ENCODE measurements around the gene CD37.

Gene CD37

GRCh38 chr19:49374665-49375434, 39.6 kb downstream of the CD37 start:
- Histone ChIP-seq H3K27ac (no peak overlapping the region), H3K9me3 (no peaks in the 10 kb centered on the region), H3K4me1 (ENCODE audit: control insufficient read depth in 1 of 2, insufficient read depth in 1 of 2, low read depth in 1 of 2, low read length in 1 of 2) (no peaks in the 10 kb centered on the region), H3K4me3 (ENCODE audit: low read depth in 1 of 2, low read length in 1 of 2) (no peak overlapping the region), H3K36me3 (no peaks in the 10 kb centered on the region), H3K27me3 (no peaks in the 10 kb centered on the region)
- TF ChIP-seq CTCF (IDR thresholded peaks at IDR 0.05): no peak

DNA sequence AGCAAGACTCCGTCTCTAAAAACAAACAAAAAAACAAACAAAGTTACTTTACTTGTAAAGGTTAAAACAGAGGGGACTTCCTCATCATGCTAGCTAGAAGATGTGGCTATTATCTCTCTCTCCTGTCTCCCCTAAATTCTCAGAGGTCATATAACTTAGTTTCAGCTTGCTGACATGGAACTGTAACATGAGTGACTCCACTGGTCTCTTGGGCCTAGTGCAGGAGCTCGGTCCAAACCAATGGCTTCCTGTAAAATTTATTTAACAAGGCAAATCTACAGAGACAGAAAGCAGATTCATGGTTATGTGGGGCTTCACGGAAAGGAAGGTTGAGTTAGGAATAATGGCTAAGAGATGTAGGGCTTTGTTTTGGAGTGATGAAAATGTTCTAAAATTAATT, 43.3 kb downstream of the CD37 start:
- Histone ChIP-seq H3K4me3 (ENCODE audit: low read depth in 1 of 2, low read length in 1 of 2) (no peak overlapping the region), H3K9me3 (no peaks in the 10 kb centered on the region), H3K36me3 (no peaks in the 10 kb centered on the region), H3K27ac (no peak overlapping the region), H3K4me1 (ENCODE audit: control insufficient read depth in 1 of 2, insufficient read depth in 1 of 2, low read depth in 1 of 2, low read length in 1 of 2) (no peaks in the 10 kb centered on the region), H3K27me3 (no peaks in the 10 kb centered on the region)
- TF ChIP-seq CTCF (IDR thresholded peaks at IDR 0.05): no peak

GRCh38 chr19:49380391-49380790, 45.2 kb downstream of the CD37 start:
- Histone ChIP-seq H3K27ac (no peak overlapping the region), H3K36me3 (no peaks in the 10 kb centered on the region), H3K27me3 (no peaks in the 10 kb centered on the region), H3K9me3 (no peaks in the 10 kb centered on the region), H3K4me1 (ENCODE audit: control insufficient read depth in 1 of 2, insufficient read depth in 1 of 2, low read depth in 1 of 2, low read length in 1 of 2) (no peaks in the 10 kb centered on the region), H3K4me3 (ENCODE audit: low read depth in 1 of 2, low read length in 1 of 2) (no peak overlapping the region)
- no peak for TF ChIP-seq CTCF (IDR thresholded peaks at IDR 0.05)

DNA sequence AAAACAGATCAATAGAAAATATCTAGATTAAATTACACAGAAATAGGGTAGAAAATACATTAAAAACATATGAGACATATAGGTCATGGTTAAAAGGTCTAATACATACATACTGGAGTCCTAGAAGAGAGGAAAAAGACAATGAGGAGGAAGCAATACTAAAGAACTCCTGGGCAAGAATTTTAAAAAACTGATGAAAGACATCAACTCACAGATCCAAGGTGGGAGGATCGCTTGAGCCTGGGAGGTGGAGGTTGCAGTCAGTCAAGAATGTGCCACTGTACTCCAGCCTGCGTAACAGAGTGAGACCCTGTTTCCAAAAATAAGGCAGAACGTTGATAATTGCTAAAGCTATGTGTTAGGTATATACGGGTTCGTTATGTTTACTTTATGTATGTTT, 47.4 kb downstream of the CD37 start:
- Histone ChIP-seq H3K27me3 (peaks cover 3% of the 10 kb centered on the region), H3K36me3 (no peaks in the 10 kb centered on the region), H3K4me1 (ENCODE audit: control insufficient read depth in 1 of 2, insufficient read depth in 1 of 2, low read depth in 1 of 2, low read length in 1 of 2) (no peaks in the 10 kb centered on the region), H3K27ac (no peak overlapping the region), H3K9me3 (no peaks in the 10 kb centered on the region), H3K4me3 (ENCODE audit: low read depth in 1 of 2, low read length in 1 of 2) (no peak overlapping the region)
- TF ChIP-seq CTCF (IDR thresholded peaks at IDR 0.05): no peak

- no peak overlapping the region for H3K27ac ChIP-seq
- no peaks in the 10 kb centered on the region for H3K9me3 ChIP-seq
- peaks cover 3% of the 10 kb centered on the region for H3K27me3 ChIP-seq
- no peak for TF ChIP-seq CTCF (IDR thresholded peaks at IDR 0.05)
- no peaks in the 10 kb centered on the region for H3K4me1 ChIP-seq (ENCODE audit: control insufficient read depth in 1 of 2, insufficient read depth in 1 of 2, low read depth in 1 of 2, low read length in 1 of 2)
- no peak overlapping the region for H3K4me3 ChIP-seq (ENCODE audit: low read depth in 1 of 2, low read length in 1 of 2)
- no peaks in the 10 kb centered on the region for H3K36me3 ChIP-seq
Measured at GRCh38 chr19:49383599-49383998, 48.4 kb downstream of the CD37 start.
